C4-2B (cell line): ENCODE data around the gene OR6Q1.

Source experiments
- H3K27ac ChIP-seq: fragments of 450-650 bp; 2 replicates; pipeline ENCODE4 v1.5.1; 2017
- CTCF ChIP-seq: fragments of 450-650 bp; conservative IDR thresholded peaks from 2 replicates; pipeline ENCODE4 v1.5.1; 2017; ENCODE audit warnings: mild to moderate bottlenecking
- ZFX ChIP-seq: fragments of 450-650 bp; IDR thresholded peaks from 2 replicates; pipeline ENCODE4 v1.6.1; 2017

Gene OR6Q1

GRCh38 chr11:58057481-58057880 is 26.7 kb downstream of the OR6Q1 start:
- TF ChIP-seq ZFX, result no peak
- TF ChIP-seq CTCF, result no peak

GRCh38 chr11:58058276-58059006 is 27.7 kb downstream of the OR6Q1 start:
- no peak overlapping the region for H3K27ac ChIP-seq
- TF ChIP-seq CTCF (no peak), ZFX (no peak)

More at GRCh38 chr11:58057481-58057880, 26.7 kb downstream of the OR6Q1 start:
- no peak overlapping the region for H3K27ac ChIP-seq

DNA sequence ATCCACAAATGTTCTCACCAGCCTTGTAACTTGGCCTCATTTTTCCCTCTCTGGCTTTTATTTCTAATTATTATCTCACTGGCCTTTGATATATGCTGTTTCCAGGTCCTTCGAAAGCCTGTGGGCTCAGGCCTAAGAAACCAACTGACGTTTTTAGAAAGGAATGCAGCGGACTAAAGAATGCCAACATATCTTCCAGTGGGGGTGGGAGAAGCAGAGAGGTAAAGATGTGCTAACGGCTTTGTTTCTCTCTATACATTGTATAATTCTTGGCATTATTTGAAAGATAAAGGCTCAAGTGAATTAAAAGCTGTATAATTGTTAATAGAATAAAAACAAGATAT is 28.2 kb downstream of the OR6Q1 start:
- no peak overlapping the region for H3K27ac ChIP-seq
- TF ChIP-seq ZFX (no peak), CTCF (no peak)

- H3K27ac ChIP-seq, result no peak overlapping the region
- TF ChIP-seq CTCF (no peak), ZFX (no peak)
Observed at GRCh38 chr11:58060535-58060934, 29.8 kb downstream of the OR6Q1 start.

GRCh38 chr11:58060939-58061672 is 30.4 kb downstream of the OR6Q1 start:
- no peak overlapping the region for H3K27ac ChIP-seq
- no peak; the same call in 1 of the 2 replicates for TF ChIP-seq CTCF
- TF ChIP-seq ZFX, result no peak

DNA sequence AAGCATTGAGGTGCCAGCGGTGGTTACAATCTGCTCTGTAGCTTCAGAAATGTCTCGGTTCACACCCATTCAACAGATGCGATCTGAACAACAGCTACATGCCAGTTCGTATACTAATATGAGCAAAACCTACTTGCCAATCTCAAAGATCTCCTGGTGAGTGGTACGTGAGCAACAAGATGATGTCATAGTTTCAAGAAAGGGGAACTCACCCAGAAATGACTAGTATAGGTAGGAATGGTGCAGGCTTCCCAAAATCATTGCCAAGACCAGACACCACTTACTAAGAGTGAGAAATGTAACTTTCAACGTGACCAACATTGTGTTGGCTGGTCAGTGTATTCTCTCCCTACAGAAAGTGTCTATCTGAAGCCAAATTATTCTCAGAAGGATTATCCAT is 31.1 kb downstream of the OR6Q1 start:
- H3K27ac ChIP-seq, result no peak overlapping the region
- no peak for TF ChIP-seq ZFX

- no peak for TF ChIP-seq CTCF
- H3K27ac ChIP-seq, result no peak overlapping the region
Observed at GRCh38 chr11:58067685-58068084, 36.9 kb downstream of the OR6Q1 start.
